PFSK-1 (cell line): ENCODE data around the gene NR4A3.

Experiments
- POLR2AphosphoS5 ChIP-seq: IDR thresholded peaks from 2 replicates; pipeline ENCODE4 v1.6.1; 2012; ENCODE audit warnings: low read depth, mild to moderate bottlenecking, control low read depth, low read length, moderate library complexity
- TAF1 ChIP-seq: IDR thresholded peaks from 2 replicates; pipeline ENCODE4 v1.6.1; 2012; ENCODE audit warnings: low read length, control low read depth, borderline replicate concordance; ENCODE audit not compliant: insufficient read depth

DNA sequence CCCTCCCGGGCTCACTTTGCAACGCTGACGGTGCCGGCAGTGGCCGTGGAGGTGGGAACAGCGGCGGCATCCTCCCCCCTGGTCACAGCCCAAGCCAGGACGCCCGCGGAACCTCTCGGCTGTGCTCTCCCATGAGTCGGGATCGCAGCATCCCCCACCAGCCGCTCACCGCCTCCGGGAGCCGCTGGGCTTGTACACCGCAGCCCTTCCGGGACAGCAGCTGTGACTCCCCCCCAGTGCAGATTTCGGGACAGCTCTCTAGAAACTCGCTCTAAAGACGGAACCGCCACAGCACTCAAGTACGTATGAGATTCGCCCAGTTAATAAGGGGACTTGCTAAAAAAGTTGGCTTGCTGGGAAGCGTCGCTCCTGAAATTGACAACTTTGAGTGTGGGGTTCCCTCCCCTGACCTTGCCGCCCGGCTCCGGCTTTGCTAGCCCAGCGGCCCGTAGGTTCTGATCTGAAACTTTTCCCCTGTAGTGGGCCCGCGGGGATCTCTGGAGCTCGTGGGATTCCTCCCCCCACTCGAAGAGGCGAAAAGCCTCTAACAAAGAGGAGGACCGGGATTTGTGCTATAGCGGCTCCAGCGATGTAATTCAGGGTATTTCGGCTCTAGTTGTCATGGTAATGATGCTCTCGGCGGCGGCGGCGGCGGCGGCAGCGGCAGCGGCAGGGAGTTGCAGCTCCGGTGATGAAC is 572 bp downstream of the NR4A3 start:
- TF ChIP-seq TAF1 = no peak
- no peak for TF ChIP-seq POLR2AphosphoS5
